Keratinocyte (primary cell): ENCODE measurements around the gene CDK12. TPM values are rescaled to one million over a fixed set of nuclear protein-coding genes. Genes with fewer than 3 reads are reported as not detected.

Experiments used
- DNase-seq: peaks from one replicate; pipeline ENCODE4 v3.0.0-alpha.2; 2011; ENCODE audit warnings: low read depth, missing footprints, low spot score
- FAIRE-seq: peaks from 2 replicates; lab custom pipeline; 2011; peaks lifted over from hg19 to GRCh38; lab: Jason Lieb, UNC
- H2AFZ ChIP-seq: 2 replicates; pipeline ENCODE4 v1.6.0; 2012; ENCODE audit warnings: low read length, control low read depth, inconsistent platforms; ENCODE audit not compliant: control insufficient read depth
- H3K27ac ChIP-seq: 2 replicates; pipeline ENCODE4 v1.5.1; 2011; ENCODE audit warnings: low read length; ENCODE audit not compliant: control insufficient read depth, insufficient read depth
- H3K27me3 ChIP-seq: 3 replicates; pipeline ENCODE4 v1.6.0; 2011; ENCODE audit warnings: low read length; ENCODE audit not compliant: control insufficient read depth, insufficient read depth; ENCODE audit errors: extremely low read depth
- H3K36me3 ChIP-seq, 2 experiments: 2 replicates in 1 of 2; 3 replicates in 1 of 2; pipeline ENCODE4 v1.5.1; 2011; ENCODE audit warnings: low read length in 2 of 2, mild to moderate bottlenecking in 1 of 2; ENCODE audit not compliant: control insufficient read depth in 2 of 2, insufficient read depth in 2 of 2; ENCODE audit errors: extremely low read depth in 1 of 2
- H3K4me1 ChIP-seq: 3 replicates; pipeline ENCODE4 v1.5.1; 2011; ENCODE audit warnings: low read length; ENCODE audit not compliant: control insufficient read depth, insufficient read depth; ENCODE audit errors: extremely low read depth
- H3K4me2 ChIP-seq: 3 replicates; pipeline ENCODE4 v1.6.0; 2011; ENCODE audit warnings: low read depth, low read length; ENCODE audit not compliant: control insufficient read depth, insufficient read depth; ENCODE audit errors: extremely low read depth
- H3K4me3 ChIP-seq, 3 experiments: fragments of 200-600 bp in 1 of 3; sonication (generic) in 1 of 3; 2 replicates in 2 of 3; 3 replicates in 1 of 3; pipeline ENCODE4 v1.5.1; 2011 to 2016; ENCODE audit warnings: low read length in 3 of 3, mild to moderate bottlenecking in 3 of 3, control low read depth in 2 of 3, inconsistent platforms in 1 of 3, low read depth in 1 of 3, mixed read lengths in 1 of 3, mixed run types in 1 of 3, moderate library complexity in 1 of 3; ENCODE audit not compliant: control insufficient read depth in 2 of 3, insufficient read depth in 2 of 3; ENCODE audit errors: extremely low read depth in 1 of 3
- H3K79me2 ChIP-seq: 2 replicates; pipeline ENCODE4 v1.6.0; 2012; ENCODE audit warnings: low read length; ENCODE audit not compliant: control insufficient read depth, insufficient read depth
- H3K9ac ChIP-seq: 3 replicates; pipeline ENCODE4 v1.6.0; 2011; ENCODE audit warnings: low read length; ENCODE audit not compliant: control insufficient read depth, insufficient read depth; ENCODE audit errors: extremely low read depth
- H3K9me1 ChIP-seq: 3 replicates; pipeline ENCODE4 v1.6.0; 2011; ENCODE audit warnings: low read length; ENCODE audit not compliant: control insufficient read depth, insufficient read depth; ENCODE audit errors: extremely low read depth
- H3K9me3 ChIP-seq: 2 replicates; pipeline ENCODE4 v1.5.1; 2012; ENCODE audit warnings: low read depth, low read length; ENCODE audit not compliant: control insufficient read depth
- H4K20me1 ChIP-seq: 3 replicates; pipeline ENCODE4 v1.6.0; 2011; ENCODE audit warnings: low read length; ENCODE audit not compliant: control insufficient read depth, insufficient read depth; ENCODE audit errors: extremely low read depth
- CTCF ChIP-seq, 3 experiments: IDR thresholded peaks in 1 of 3; conservative IDR thresholded peaks in 1 of 3; optimal IDR thresholded peaks in 1 of 3; 2 replicates in 2 of 3; 3 replicates in 1 of 3; pipeline versions ENCODE3 to v1.5.1; 2011; ENCODE audit warnings: low read length in 3 of 3, mild to moderate bottlenecking in 3 of 3, moderate library complexity in 2 of 3, control low read depth in 1 of 3, inconsistent platforms in 1 of 3; ENCODE audit not compliant: insufficient read depth in 2 of 3; ENCODE audit errors: extremely low read depth in 1 of 3
- EZH2 ChIP-seq: IDR thresholded peaks from one replicate; pipeline ENCODE4 v1.6.1; 2012; ENCODE audit warnings: inconsistent platforms, mild to moderate bottlenecking, low read length, moderate library complexity
- dilution Hi-C: fragments of 300-500 bp; cut with MboI; formaldehyde crosslinking; loops from one replicate; pipeline ENCODE4 v1.7.0; 2020; ENCODE audit warnings: low sequenced_read_pairs; ENCODE audit not compliant: extremely low pct_ligation_motif_present
- polyA plus RNA-seq, 5 experiments: library from polyadenylated mRNA; depleted of rRNA in 3 of 5; stranded (reverse) in 3 of 5; stranded (forward) in 1 of 5; unstranded in 1 of 5; fragments of >200 nt; gene quantifications; 1 replicate in 1 of 5; 2 replicates in 3 of 5; 3 replicates in 1 of 5; pipeline versions ENCODE4 v1.2.1 to v1.2.3, GENCODE V29; 2011 to 2012; ENCODE audit warnings: missing spikeins in 2 of 5, low read depth in 1 of 5, low replicate concordance in 1 of 5

The CDK12 gene
- polyA plus RNA-seq, 1 donor (not counting 4 experiments of a cell fraction or from before 2014, with no cell fraction given) = 25.7 TPM

- no peak overlapping the region for H3K27ac ChIP-seq
These were observed 92.2 kb downstream of the CDK12 start for GRCh38 chr17:39553341-39553945.

GRCh38 chr17:39555368-39555767 lies 94.1 kb downstream of the CDK12 start:
- peaks cover 4% of the 10 kb centered on the region for H3K4me1 ChIP-seq
- H3K79me2 ChIP-seq = no peaks in the 10 kb centered on the region
- H3K9me1 ChIP-seq = no peaks in the 10 kb centered on the region
- no peak overlapping the region for H2AFZ ChIP-seq
- H3K27me3 ChIP-seq = no peaks in the 10 kb centered on the region
- H3K9ac ChIP-seq = no peak overlapping the region
- H3K27ac ChIP-seq = no peak overlapping the region
- H4K20me1 ChIP-seq = no peaks in the 10 kb centered on the region
- no peak overlapping the region for H3K4me2 ChIP-seq
- FAIRE-seq = no peak
- dilution Hi-C loops = no loop called here
- H3K36me3 ChIP-seq = peaks cover 0 to 17% of the 10 kb centered on the region in 2 experiments
- H3K9me3 ChIP-seq = no peaks in the 10 kb centered on the region
- TF ChIP-seq EZH2 = no peak
- no peak for TF ChIP-seq CTCF (optimal IDR thresholded peaks at IDR 0.05 in 1 of 3, IDR thresholded peaks at IDR 0.05 in 1 of 3, conservative IDR thresholded peaks at IDR 0.05 in 1 of 3; ENCODE audit: extremely low read depth in 1 of 3, insufficient read depth in 2 of 3, low read length in 3 of 3)
- no peak overlapping the region for H3K4me3 ChIP-seq
- no peak for DNase-seq

More at GRCh38 chr17:39553341-39553945, 92.2 kb downstream of the CDK12 start:
- no peak overlapping the region for H3K4me2 ChIP-seq
- dilution Hi-C loops = no loop called here
- no peak overlapping the region for H2AFZ ChIP-seq
- no peaks in the 10 kb centered on the region for H3K79me2 ChIP-seq
- H3K27me3 ChIP-seq = no peaks in the 10 kb centered on the region
- peaks cover 7 to 21% of the 10 kb centered on the region in 2 experiments for H3K36me3 ChIP-seq
- H3K9me1 ChIP-seq = no peaks in the 10 kb centered on the region
- peaks cover 4% of the 10 kb centered on the region for H3K4me1 ChIP-seq
- FAIRE-seq (no peak), DNase-seq (no peak)
- H3K9me3 ChIP-seq = no peaks in the 10 kb centered on the region
- TF ChIP-seq CTCF (optimal IDR thresholded peaks at IDR 0.05 in 1 of 3, IDR thresholded peaks at IDR 0.05 in 1 of 3, conservative IDR thresholded peaks at IDR 0.05 in 1 of 3; ENCODE audit: extremely low read depth in 1 of 3, insufficient read depth in 2 of 3, low read length in 3 of 3) (no peak), EZH2 (no peak)
- no peaks in the 10 kb centered on the region for H4K20me1 ChIP-seq
- H3K4me3 ChIP-seq = no peak overlapping the region
- H3K9ac ChIP-seq = no peak overlapping the region
